ENCODE data around the gene ST6GALNAC3.

Gene ST6GALNAC3

DNA sequence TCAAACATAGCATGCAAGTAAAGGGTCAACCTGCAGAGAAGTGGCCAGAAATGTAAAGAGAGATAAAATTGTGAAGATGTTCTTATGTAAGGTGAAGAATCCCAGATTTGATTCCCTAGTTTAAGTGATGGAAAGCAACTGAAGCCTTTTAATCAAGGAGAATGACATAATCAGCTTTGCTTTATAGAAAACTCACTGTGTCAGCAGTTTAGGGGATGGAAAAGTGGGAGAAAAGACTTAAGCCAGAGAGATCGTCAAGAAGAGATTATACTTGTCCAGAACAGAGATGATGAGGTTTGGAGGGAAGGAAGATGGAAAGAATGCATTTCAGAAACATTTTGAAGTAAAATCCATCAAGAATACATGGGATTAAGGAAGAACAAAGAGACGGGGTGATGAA is 517.4 kb downstream of the ST6GALNAC3 start:
- Histone ChIP-seq H3K9ac (no peak overlapping the region), H3K27me3 (ENCODE audit: insufficient read depth, low read depth) (no peaks in the 10 kb centered on the region), H2AFZ (ENCODE audit: low read depth) (no peak overlapping the region), H3K79me2 (ENCODE audit: insufficient read depth, low read depth) (no peaks in the 10 kb centered on the region), H3K27ac (no peak overlapping the region), H3K4me1 (ENCODE audit: low read depth, poor library complexity, severe bottlenecking) (no peaks in the 10 kb centered on the region), H3K4me2 (no peak overlapping the region), H3K36me3 (ENCODE audit: insufficient read depth) (no peaks in the 10 kb centered on the region), H3K4me3 (IDR thresholded peaks at IDR 0.05; ENCODE audit: insufficient read depth, low read depth, low read length) (no peak overlapping the region), H4K20me1 (ENCODE audit: insufficient read depth) (no peaks in the 10 kb centered on the region)
- TF ChIP-seq, protein P1, sequence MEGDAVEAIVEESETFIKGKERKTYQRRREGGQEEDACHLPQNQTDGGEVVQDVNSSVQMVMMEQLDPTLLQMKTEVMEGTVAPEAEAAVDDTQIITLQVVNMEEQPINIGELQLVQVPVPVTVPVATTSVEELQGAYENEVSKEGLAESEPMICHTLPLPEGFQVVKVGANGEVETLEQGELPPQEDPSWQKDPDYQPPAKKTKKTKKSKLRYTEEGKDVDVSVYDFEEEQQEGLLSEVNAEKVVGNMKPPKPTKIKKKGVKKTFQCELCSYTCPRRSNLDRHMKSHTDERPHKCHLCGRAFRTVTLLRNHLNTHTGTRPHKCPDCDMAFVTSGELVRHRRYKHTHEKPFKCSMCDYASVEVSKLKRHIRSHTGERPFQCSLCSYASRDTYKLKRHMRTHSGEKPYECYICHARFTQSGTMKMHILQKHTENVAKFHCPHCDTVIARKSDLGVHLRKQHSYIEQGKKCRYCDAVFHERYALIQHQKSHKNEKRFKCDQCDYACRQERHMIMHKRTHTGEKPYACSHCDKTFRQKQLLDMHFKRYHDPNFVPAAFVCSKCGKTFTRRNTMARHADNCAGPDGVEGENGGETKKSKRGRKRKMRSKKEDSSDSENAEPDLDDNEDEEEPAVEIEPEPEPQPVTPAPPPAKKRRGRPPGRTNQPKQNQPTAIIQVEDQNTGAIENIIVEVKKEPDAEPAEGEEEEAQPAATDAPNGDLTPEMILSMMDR (conservative IDR thresholded peaks at IDR 0.05; ENCODE audit: low read depth, low read length): no peak

DNA sequence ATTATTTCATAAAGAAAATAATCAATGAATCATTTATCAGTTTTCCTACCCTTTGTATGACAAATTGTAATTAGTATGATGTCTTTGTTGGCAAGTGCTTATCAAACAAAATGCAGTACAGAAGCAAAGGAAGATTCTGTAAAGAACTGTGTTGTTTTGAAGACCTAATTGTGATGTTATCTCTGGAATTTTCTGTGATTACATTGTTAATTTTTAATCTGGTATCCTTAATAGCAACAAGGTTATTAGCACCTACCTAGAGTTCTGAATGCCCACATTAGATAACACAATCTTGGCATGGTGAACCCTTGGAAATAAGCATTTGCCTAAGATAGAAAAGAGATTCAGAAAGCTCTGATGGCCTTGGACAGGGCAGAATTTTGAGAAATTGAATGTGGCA is 518.6 kb downstream of the ST6GALNAC3 start:
- no peak overlapping the region for H3K9ac ChIP-seq
- no peak overlapping the region for H3K4me3 ChIP-seq (IDR thresholded peaks at IDR 0.05; ENCODE audit: insufficient read depth, low read depth, low read length)
- no peaks in the 10 kb centered on the region for H3K4me1 ChIP-seq (ENCODE audit: low read depth, poor library complexity, severe bottlenecking)
- no peaks in the 10 kb centered on the region for H4K20me1 ChIP-seq (ENCODE audit: insufficient read depth)
- H3K27me3 ChIP-seq (ENCODE audit: insufficient read depth, low read depth): no peaks in the 10 kb centered on the region
- no peaks in the 10 kb centered on the region for H3K79me2 ChIP-seq (ENCODE audit: insufficient read depth, low read depth)
- TF ChIP-seq, protein P1 (conservative IDR thresholded peaks at IDR 0.05; ENCODE audit: low read depth, low read length): no peak
- no peak overlapping the region for H2AFZ ChIP-seq (ENCODE audit: low read depth)
- no peak overlapping the region for H3K27ac ChIP-seq
- no peaks in the 10 kb centered on the region for H3K36me3 ChIP-seq (ENCODE audit: insufficient read depth)
- no peak overlapping the region for H3K4me2 ChIP-seq

DNA sequence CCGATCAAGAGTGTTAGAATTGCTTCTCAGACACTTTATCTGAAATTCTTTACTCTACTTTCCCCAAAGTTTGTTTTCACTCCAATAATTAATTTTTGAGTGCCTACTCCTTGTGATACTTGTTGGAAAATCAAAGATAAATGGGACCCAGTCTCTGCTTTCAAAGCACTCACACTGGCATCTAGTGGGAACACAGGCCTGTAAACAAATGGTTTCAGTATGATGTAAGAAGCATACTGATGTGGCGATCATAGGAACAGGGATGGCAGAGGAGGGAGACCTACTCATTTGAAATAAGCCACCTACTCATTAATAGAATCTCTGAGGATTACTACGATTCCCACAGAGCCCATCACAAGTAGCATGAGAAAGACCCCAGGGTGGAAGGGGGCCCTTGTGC is 519.1 kb downstream of the ST6GALNAC3 start:
- no peak overlapping the region for H3K4me3 ChIP-seq (IDR thresholded peaks at IDR 0.05; ENCODE audit: insufficient read depth, low read depth, low read length)
- no peaks in the 10 kb centered on the region for H3K4me1 ChIP-seq (ENCODE audit: low read depth, poor library complexity, severe bottlenecking)
- no peak overlapping the region for H3K9ac ChIP-seq
- H3K79me2 ChIP-seq (ENCODE audit: insufficient read depth, low read depth): no peaks in the 10 kb centered on the region
- no peaks in the 10 kb centered on the region for H4K20me1 ChIP-seq (ENCODE audit: insufficient read depth)
- no peak overlapping the region for H2AFZ ChIP-seq (ENCODE audit: low read depth)
- H3K27ac ChIP-seq: no peak overlapping the region
- no peak overlapping the region for H3K4me2 ChIP-seq
- no peaks in the 10 kb centered on the region for H3K27me3 ChIP-seq (ENCODE audit: insufficient read depth, low read depth)
- TF ChIP-seq, protein P1 (conservative IDR thresholded peaks at IDR 0.05; ENCODE audit: low read depth, low read length): no peak
- no peaks in the 10 kb centered on the region for H3K36me3 ChIP-seq (ENCODE audit: insufficient read depth)

DNA sequence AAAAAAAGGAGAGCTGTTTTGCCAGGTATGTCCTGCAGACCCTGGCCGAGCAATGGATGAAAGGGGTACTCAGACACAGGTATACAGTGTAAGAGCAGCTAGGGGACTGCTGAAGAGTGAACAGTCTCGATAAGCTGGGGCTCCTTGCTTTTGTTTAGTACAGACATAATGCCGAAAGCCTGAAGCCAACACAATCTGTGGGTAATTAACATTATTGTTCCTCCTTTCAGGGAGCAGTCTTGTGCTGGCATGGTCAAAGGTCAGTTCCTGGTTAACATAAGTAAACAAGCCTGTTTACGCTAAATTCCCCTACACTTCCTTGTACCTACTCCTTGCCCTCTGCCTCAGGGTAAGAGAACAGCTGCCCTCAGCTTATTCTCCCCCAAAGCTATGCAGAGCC is 520.5 kb downstream of the ST6GALNAC3 start:
- no peak overlapping the region for H3K27ac ChIP-seq
- H2AFZ ChIP-seq (ENCODE audit: low read depth): no peak overlapping the region
- no peak overlapping the region for H3K9ac ChIP-seq
- H3K4me2 ChIP-seq: no peak overlapping the region
- no peaks in the 10 kb centered on the region for H4K20me1 ChIP-seq (ENCODE audit: insufficient read depth)
- H3K27me3 ChIP-seq (ENCODE audit: insufficient read depth, low read depth): no peaks in the 10 kb centered on the region
- no peaks in the 10 kb centered on the region for H3K4me1 ChIP-seq (ENCODE audit: low read depth, poor library complexity, severe bottlenecking)
- no peak overlapping the region for H3K4me3 ChIP-seq (IDR thresholded peaks at IDR 0.05; ENCODE audit: insufficient read depth, low read depth, low read length)
- no peaks in the 10 kb centered on the region for H3K36me3 ChIP-seq (ENCODE audit: insufficient read depth)
- H3K79me2 ChIP-seq (ENCODE audit: insufficient read depth, low read depth): no peaks in the 10 kb centered on the region
- TF ChIP-seq, protein P1 (conservative IDR thresholded peaks at IDR 0.05; ENCODE audit: low read depth, low read length): no peak

Measured in KMS-11 (cell line).